Endothelial cell of umbilical vein (primary cell): ENCODE data around the gene ZNF471. TPM values are rescaled to one million over a fixed set of nuclear protein-coding genes. Genes with fewer than 3 reads are reported as not detected.

ENCODE experiments used
- BruUV-seq: library from RNA; stranded (reverse); fragments of 400-500 nt; replicated peaks from 2 replicates; lab custom pipeline; 2021; lab: Mats Ljungman, UMichigan
- CTCF ChIA-PET: fragments of 300-600, 350-600 bp; sonication (Branson Sonifier 250); formaldehyde crosslinking; loops from one replicate; lab custom pipeline; 2021; ENCODE audit warnings: antibody characterized with exemption, inconsistent platforms; lab: Charles Lee
- POLR2A ChIA-PET: fragments of 300-600, 350-600 bp; sonication (Branson Sonifier 250); formaldehyde crosslinking; loops from one replicate; lab custom pipeline; 2021; ENCODE audit warnings: antibody characterized with exemption, inconsistent platforms; lab: Charles Lee
- DNase-seq: peaks from one replicate; pipeline ENCODE4 v3.0.0-alpha.2; 2011; ENCODE audit warnings: low read depth, low spot score
- FAIRE-seq: peaks from 2 replicates; lab custom pipeline; 2011; peaks lifted over from hg19 to GRCh38; lab: Jason Lieb, UNC
- H2AFZ ChIP-seq: 2 replicates; pipeline ENCODE4 v1.6.0; 2012; ENCODE audit warnings: low read depth, low read length, control low read depth, inconsistent platforms
- H3K27ac ChIP-seq: 2 replicates; pipeline ENCODE4 v1.5.1; 2011; ENCODE audit warnings: low read depth, mild to moderate bottlenecking, control low read depth, low read length, moderate library complexity; ENCODE audit not compliant: insufficient read depth
- H3K27me3 ChIP-seq, 2 experiments: 2 replicates each; pipeline versions ENCODE4 v1.6.0 to v1.6.1; 2011; ENCODE audit warnings: low read length in 2 of 2, mixed read lengths in 1 of 2; ENCODE audit not compliant: control insufficient read depth in 2 of 2, insufficient read depth in 2 of 2
- H3K36me3 ChIP-seq, 2 experiments: 2 replicates in 1 of 2; 3 replicates in 1 of 2; pipeline ENCODE4 v1.5.1; 2011; ENCODE audit warnings: low read length in 2 of 2, mild to moderate bottlenecking in 1 of 2, moderate library complexity in 1 of 2; ENCODE audit not compliant: control insufficient read depth in 2 of 2, insufficient read depth in 2 of 2; ENCODE audit errors: extremely low read depth in 1 of 2
- H3K4me1 ChIP-seq: 3 replicates; pipeline ENCODE4 v1.5.1; 2011; ENCODE audit warnings: mild to moderate bottlenecking, low read length; ENCODE audit not compliant: control insufficient read depth, insufficient read depth; ENCODE audit errors: extremely low read depth
- H3K4me2 ChIP-seq: 2 replicates; pipeline ENCODE4 v1.6.1; 2011; ENCODE audit warnings: low read length, control low read depth, mixed read lengths; ENCODE audit not compliant: insufficient read depth
- H3K4me3 ChIP-seq, 3 experiments: fragments of 200-600 bp in 1 of 3; sonication (generic), shearing (Covaris generic) in 1 of 3; replicated peaks in 1 of 3; 2 replicates each; pipeline ENCODE4 v1.5.1; 2011 to 2016; ENCODE audit warnings: control low read depth in 3 of 3, low read length in 3 of 3, mild to moderate bottlenecking in 2 of 3, inconsistent platforms in 1 of 3, low read depth in 1 of 3, moderate library complexity in 1 of 3; ENCODE audit not compliant: insufficient read depth in 1 of 3
- H3K79me2 ChIP-seq: 2 replicates; pipeline ENCODE4 v1.6.0; 2012; ENCODE audit warnings: low read length, inconsistent platforms; ENCODE audit not compliant: control insufficient read depth, insufficient read depth
- H3K9ac ChIP-seq: replicated peaks from 2 replicates; pipeline ENCODE3; 2011; ENCODE audit warnings: low read length, control low read depth; ENCODE audit not compliant: insufficient read depth; ENCODE audit errors: extremely low read depth
- H3K9me1 ChIP-seq: replicated peaks from 3 replicates; pipeline ENCODE4 v1.6.0; 2011; ENCODE audit warnings: mild to moderate bottlenecking, low read length; ENCODE audit not compliant: control insufficient read depth, insufficient read depth; ENCODE audit errors: extremely low read depth
- H3K9me3 ChIP-seq: replicated peaks from 2 replicates; pipeline ENCODE4 v1.5.1; 2012; ENCODE audit warnings: low read length, inconsistent platforms; ENCODE audit not compliant: control insufficient read depth, insufficient read depth
- H4K20me1 ChIP-seq: replicated peaks from 2 replicates; pipeline ENCODE3; 2011; ENCODE audit warnings: mild to moderate bottlenecking, low read length; ENCODE audit not compliant: control insufficient read depth, insufficient read depth; ENCODE audit errors: extremely low read depth
- CTCF ChIP-seq, 2 donors: IDR thresholded peaks; 1 replicate in 1 of 2; 2 replicates in 1 of 2; pipeline ENCODE4 v1.5.1; 2011; ENCODE audit warnings: low read length in 2 of 2, mild to moderate bottlenecking in 2 of 2, moderate library complexity in 2 of 2, control low read depth in 1 of 2, inconsistent platforms in 1 of 2, low read depth in 1 of 2; ENCODE audit not compliant: insufficient read depth in 1 of 2; ENCODE audit errors: extremely low read depth in 1 of 2
- EZH2 ChIP-seq: IDR thresholded peaks from 2 replicates; pipeline ENCODE4 v1.6.1; 2012; ENCODE audit warnings: borderline replicate concordance, low read depth, mild to moderate bottlenecking, moderate library complexity, low read length, inconsistent platforms; ENCODE audit not compliant: severe bottlenecking
- FOS ChIP-seq: IDR thresholded peaks from 2 replicates; pipeline ENCODE4 v1.6.1; 2011; ENCODE audit warnings: mild to moderate bottlenecking, low read length, moderate library complexity, borderline replicate concordance; ENCODE audit not compliant: insufficient read depth
- GATA2 ChIP-seq: IDR thresholded peaks from 2 replicates; pipeline ENCODE4 v1.7.0; 2011; ENCODE audit warnings: low read depth, mild to moderate bottlenecking, moderate library complexity, mixed read lengths, low read length; ENCODE audit not compliant: insufficient read length, insufficient read depth
- JUN ChIP-seq: IDR thresholded peaks from 2 replicates; pipeline ENCODE4 v1.6.1; 2011; ENCODE audit warnings: borderline replicate concordance, low read depth; ENCODE audit not compliant: insufficient read length, insufficient read depth
- MAX ChIP-seq: IDR thresholded peaks from 2 replicates; pipeline ENCODE4 v1.6.1; 2011; ENCODE audit not compliant: insufficient read depth, insufficient read length
- MYC ChIP-seq: IDR thresholded peaks from one replicate; pipeline ENCODE4 v1.6.1; 2011; ENCODE audit warnings: mild to moderate bottlenecking, low read depth, low read length
- POLR2A ChIP-seq: IDR thresholded peaks from 2 replicates; pipeline ENCODE4 v1.6.1; 2012; ENCODE audit warnings: low read depth, mild to moderate bottlenecking, control low read depth, low read length
- POLR2AphosphoS5 ChIP-seq: IDR thresholded peaks from 2 replicates; pipeline ENCODE4 v1.6.1; 2012; ENCODE audit warnings: low read depth, mild to moderate bottlenecking, control low read depth, low read length, moderate library complexity; ENCODE audit not compliant: insufficient read depth
- dilution Hi-C: fragments of 300-500 bp; cut with MboI; formaldehyde crosslinking; loops from one replicate; pipeline ENCODE4 v1.15.0; 2019; ENCODE audit warnings: low sequenced_read_pairs; ENCODE audit not compliant: extremely low pct_ligation_motif_present
- intact Hi-C: fragments of 100-400 bp; cut with micrococcal nuclease; formaldehyde crosslinking; loops from one replicate; pipeline ENCODE4 v1.10.0; 2022
- polyA plus RNA-seq, 4 experiments: library from polyadenylated mRNA; depleted of rRNA in 3 of 4; stranded (reverse) in 3 of 4; unstranded in 1 of 4; fragments of >200 nt; gene quantifications; 2 replicates each; pipeline versions ENCODE4 v1.2.1 to v1.2.3, GENCODE V29; 2011 to 2012; ENCODE audit warnings: missing spikeins in 1 of 4
- total RNA-seq: library from RNA; stranded (reverse); gene quantifications from 2 replicates; pipeline ENCODE4 v1.2.3, GENCODE V29; 2021

Gene ZNF471
- total and polyA plus RNA-seq, 2 donors (not counting 3 experiments of a cell fraction or from before 2014, with no cell fraction given): 0.92 to 3.1 TPM

- H3K9me3 ChIP-seq: no peaks in the 10 kb centered on the region
- H3K9me1 ChIP-seq: no peaks in the 10 kb centered on the region
- ChIA-PET CTCF (no interaction called here), POLR2A (no interaction called here)
- BruUV-seq: no TSS peak
- DNase-seq: no peak
- FAIRE-seq: no peak
- H4K20me1 ChIP-seq: no peaks in the 10 kb centered on the region
- no peaks in the 10 kb centered on the region for H3K36me3 ChIP-seq
- dilution Hi-C loops: no loop called here
- no peak overlapping the region for H3K27ac ChIP-seq
- no peaks in the 10 kb centered on the region for H3K4me1 ChIP-seq
- H3K4me2 ChIP-seq: no peak overlapping the region
- no peak overlapping the region for H2AFZ ChIP-seq
- H3K4me3 ChIP-seq: no peak overlapping the region
- no peaks in the 10 kb centered on the region for H3K27me3 ChIP-seq
- intact Hi-C loops: no loop called here
- TF ChIP-seq MAX (no peak), EZH2 (no peak), FOS (no peak), CTCF (IDR thresholded peaks at IDR 0.05; ENCODE audit: extremely low read depth in 1 of 2, insufficient read depth in 1 of 2, low read depth in 1 of 2, low read length in 2 of 2) (no peak), MYC (no peak), POLR2AphosphoS5 (no peak), GATA2 (no peak), JUN (no peak), POLR2A (no peak)
- no peak overlapping the region for H3K9ac ChIP-seq
- H3K79me2 ChIP-seq: no peaks in the 10 kb centered on the region
Observed at GRCh38 chr19:56476093-56476492, 31.6 kb upstream of the ZNF471 start.
